Small intestine (tissue), 7 donors: ENCODE measurements around the gene CHAD. TPM values are rescaled to one million over a fixed set of nuclear protein-coding genes. Genes with fewer than 3 reads are reported as not detected.

Experiments used
- DNase-seq, 2 donors: peaks; one replicate each; pipeline versions ENCODE4 v3.0.0 to v3.0.0-alpha.2; 2013
- FAIRE-seq: peaks from 2 replicates; lab custom pipeline; 2012; peaks lifted over from hg19 to GRCh38; lab: Jason Lieb, UNC
- H3K27ac ChIP-seq, 3 donors: one replicate each; pipeline ENCODE4 v1.5.1; 2013; ENCODE audit warnings: low read length in 2 of 3, mild to moderate bottlenecking in 2 of 3, control low read depth in 1 of 3, inconsistent platforms in 1 of 3, low read depth in 1 of 3, moderate library complexity in 1 of 3
- H3K27me3 ChIP-seq, 3 donors: one replicate each; pipeline ENCODE4 v1.6.1; 2013; ENCODE audit warnings: low read length in 3 of 3, inconsistent platforms in 1 of 3; ENCODE audit not compliant: control insufficient read depth in 3 of 3, insufficient read depth in 3 of 3
- H3K36me3 ChIP-seq, 3 donors: one replicate each; pipeline ENCODE4 v1.6.1; 2013; ENCODE audit warnings: low read length in 3 of 3, inconsistent platforms in 1 of 3, low read depth in 1 of 3, mild to moderate bottlenecking in 1 of 3, moderate library complexity in 1 of 3; ENCODE audit not compliant: control insufficient read depth in 3 of 3, insufficient read depth in 2 of 3
- H3K4me1 ChIP-seq, 3 donors: one replicate each; pipeline ENCODE4 v1.6.1; 2013; ENCODE audit warnings: low read length in 2 of 3, inconsistent platforms in 1 of 3, low read depth in 1 of 3, mild to moderate bottlenecking in 1 of 3, moderate library complexity in 1 of 3; ENCODE audit not compliant: control insufficient read depth in 3 of 3, insufficient read depth in 2 of 3
- H3K4me3 ChIP-seq, 3 donors: one replicate each; pipeline ENCODE4 v1.5.1; 2013; ENCODE audit warnings: low read length in 3 of 3, control low read depth in 1 of 3, inconsistent platforms in 1 of 3, low read depth in 1 of 3, mild to moderate bottlenecking in 1 of 3, moderate library complexity in 1 of 3
- H3K9me3 ChIP-seq, 2 donors: one replicate each; pipeline ENCODE4 v1.6.1; 2013; ENCODE audit warnings: low read depth in 1 of 2, low read length in 1 of 2; ENCODE audit not compliant: control insufficient read depth in 2 of 2, insufficient read depth in 1 of 2
- WGBS, 3 donors: extraction: QIAGEN DNeasy Blood & Tissue Kit; methylation state at CpG; one replicate each; pipeline ENCODE4 v1.1.7; 2013; 5-methylcytosine and 5-hydroxymethylcytosine counted together
- polyA plus RNA-seq, 4 donors: library from polyadenylated mRNA; stranded (reverse) in 3 of 4; unstranded in 1 of 4; fragments of 200-250 nt in 3 of 4; fragments of 120-200 nt in 1 of 4; gene quantifications; one replicate each; pipeline versions ENCODE4 v1.2.1 to v1.2.3, GENCODE V29; 2013
- donor health status: healthy with polysubstance abuse.
- donor health status: control.
- donor health status: control.
- donor health status: Bipolar disorder and iron deficiency.
- donor health status: healthy.

Gene CHAD
- polyA plus RNA-seq, 4 donors, result 0.87 to 13.4 (median 5.8) TPM

GRCh38 chr17:50508573-50509460, 40.1 kb upstream of the CHAD start:
- DNase-seq (no peak), FAIRE-seq (no peak)
- no peaks in the 10 kb centered on the region for H3K9me3 ChIP-seq
- WGBS, 3 donors, result 31 to 35% (median 34%) methylated on average over 32 of the region's 32 CpGs
- peak overlapping the region; percentile 31 to 57 (median 48) for H3K4me3 ChIP-seq
- peaks cover 0 to 2% (median 0%) of the 10 kb centered on the region in 3 donors for H3K36me3 ChIP-seq
- H3K4me1 ChIP-seq, result peaks cover 6 to 37% (median 6%) of the 10 kb centered on the region in 3 donors
- peak overlapping the region; percentile 6 to 62 (median 61) for H3K27ac ChIP-seq
- no peaks in the 10 kb centered on the region for H3K27me3 ChIP-seq

- peak within 1 kb of the TSS; percentile 6 to 62 (median 61) for H3K27ac ChIP-seq
- H3K36me3 ChIP-seq, result peaks cover 0 to 2% (median 0%) of the 10 kb centered on the region in 3 donors
- H3K27me3 ChIP-seq, result no peaks in the 10 kb centered on the region
- H3K4me1 ChIP-seq, result peaks cover 6 to 37% (median 6%) of the 10 kb centered on the region in 3 donors
- no peaks in the 10 kb centered on the region for H3K9me3 ChIP-seq
- DNase-seq (peak; percentile 73 to 88), FAIRE-seq (no peak)
- 12 to 26% (median 17%) methylated on average over 45 to 66 of the region's 66 CpGs for WGBS, 3 donors
- H3K4me3 ChIP-seq, result peak within 1 kb of the TSS; percentile 31 to 57 (median 48)
Observed at GRCh38 chr17:50507871-50508572, 39.3 kb upstream of the CHAD start, which contains the start of gene MYCBPAP. TSS of gene MYCBPAP (plus strand) at chr17:50508439. CDS start at chr17:50508675, 236 bp downstream.

- DNase-seq (peak in 1 of 2 donors; percentile 23), FAIRE-seq (no peak)
- no peaks in the 10 kb centered on the region for H3K9me3 ChIP-seq
- H3K4me1 ChIP-seq, result peaks cover 4 to 27% (median 6%) of the 10 kb centered on the region in 3 donors
- 71 to 74% (median 71%) methylated on average over 7 of the region's 7 CpGs for WGBS, 3 donors
- peaks cover 0 to 2% (median 0%) of the 10 kb centered on the region in 3 donors for H3K36me3 ChIP-seq
- no peaks in the 10 kb centered on the region for H3K27me3 ChIP-seq
- peak overlapping the region in 1 of 3 donors; percentile 47 for H3K27ac ChIP-seq
- H3K4me3 ChIP-seq, result no peak overlapping the region
Observed at GRCh38 chr17:50506298-50506697, 37.6 kb upstream of the CHAD start.

GRCh38 chr17:50505591-50506130, 37.0 kb upstream of the CHAD start:
- H3K4me3 ChIP-seq, result no peak overlapping the region
- no peak for FAIRE-seq
- peaks cover 4 to 25% (median 6%) of the 10 kb centered on the region in 3 donors for H3K4me1 ChIP-seq
- H3K9me3 ChIP-seq, result no peaks in the 10 kb centered on the region
- no peaks in the 10 kb centered on the region for H3K27me3 ChIP-seq
- H3K27ac ChIP-seq, result peak overlapping the region in 2 of 3 donors; percentile 17 to 47
- DNase-seq, result peak; percentile 42 to 68
- WGBS, 3 donors, result 44 to 52% (median 47%) methylated on average over 7 of the region's 7 CpGs
- peaks cover 0 to 2% (median 0%) of the 10 kb centered on the region in 3 donors for H3K36me3 ChIP-seq

GRCh38 chr17:50502301-50502990, 33.8 kb upstream of the CHAD start:
- no peak for FAIRE-seq
- Histone ChIP-seq H3K36me3 (no peaks in the 10 kb centered on the region), H3K27ac (peak overlapping the region in 2 of 3 donors; percentile 9 to 23), H3K9me3 (no peaks in the 10 kb centered on the region), H3K4me1 (peaks cover 6 to 17% (median 10%) of the 10 kb centered on the region in 3 donors), H3K27me3 (no peaks in the 10 kb centered on the region), H3K4me3 (no peak overlapping the region)
- WGBS, 3 donors, result 67 to 78% (median 75%) methylated on average over 9 of the region's 9 CpGs
- no peak for DNase-seq

- peaks cover 5 to 14% (median 10%) of the 10 kb centered on the region in 3 donors for H3K4me1 ChIP-seq
- no peak overlapping the region for H3K27ac ChIP-seq
- no peaks in the 10 kb centered on the region for H3K36me3 ChIP-seq
- FAIRE-seq (no peak), DNase-seq (peak; percentile 45 to 86)
- H3K9me3 ChIP-seq, result no peaks in the 10 kb centered on the region
- WGBS, 3 donors, result 22 to 46% (median 32%) methylated on average over 5 of the region's 5 CpGs
- no peaks in the 10 kb centered on the region for H3K27me3 ChIP-seq
- H3K4me3 ChIP-seq, result no peak overlapping the region
Observed at GRCh38 chr17:50501054-50501453, 32.4 kb upstream of the CHAD start.

- DNase-seq (no peak), FAIRE-seq (no peak)
- H3K9me3 ChIP-seq, result no peaks in the 10 kb centered on the region
- H3K27ac ChIP-seq, result no peak overlapping the region
- no peak overlapping the region for H3K4me3 ChIP-seq
- WGBS, 3 donors, result 94 to 98% (median 97%) methylated on average over 2 of the region's 2 CpGs
- no peaks in the 10 kb centered on the region for H3K36me3 ChIP-seq
- no peaks in the 10 kb centered on the region for H3K27me3 ChIP-seq
- H3K4me1 ChIP-seq, result peaks cover 2 to 8% (median 6%) of the 10 kb centered on the region in 3 donors
Observed at GRCh38 chr17:50499721-50500120, 31.0 kb upstream of the CHAD start.
